WTC11 (cell line): ENCODE data around the gene PSMD4. TPM values are rescaled to one million over a fixed set of nuclear protein-coding genes. Genes with fewer than 3 reads are reported as not detected.

Experiments
- ATAC-seq: fragments of 200-7000 bp; cut with Tn5 transposase; 2 replicates; pipeline ENCODE4 v1.10.0; 2021; ENCODE audit warnings: mild to moderate bottlenecking, moderate library complexity
- CTCF ChIA-PET: fragments of 300-600 bp; sonication (Branson Sonifier 250); formaldehyde crosslinking; loops from one replicate; lab custom pipeline; 2021; ENCODE audit warnings: antibody characterized with exemption; lab: Charles Lee
- POLR2A ChIA-PET: fragments of 350-600 bp; sonication (Branson Sonifier 250); formaldehyde crosslinking; loops from one replicate; lab custom pipeline; 2021; ENCODE audit warnings: antibody characterized with exemption; lab: Charles Lee
- DNase-seq: peaks from one replicate; pipeline ENCODE4 v3.0.0; 2021; ENCODE audit warnings: low spot score
- H3K27ac Mint-ChIP-seq: 2 replicates; pipeline ENCODE4 v1.8.0; 2021; ENCODE audit warnings: mixed read lengths
- H3K27me3 Mint-ChIP-seq: 2 replicates; pipeline ENCODE4 v1.8.0; 2021; ENCODE audit warnings: low read depth, mild to moderate bottlenecking, moderate library complexity, mixed read lengths
- H3K36me3 Mint-ChIP-seq: 2 replicates; pipeline ENCODE4 v1.8.0; 2021; ENCODE audit warnings: mixed read lengths
- H3K4me1 Mint-ChIP-seq: 2 replicates; pipeline ENCODE4 v1.8.0; 2022; ENCODE audit warnings: mixed read lengths
- H3K4me3 Mint-ChIP-seq: 2 replicates; pipeline ENCODE4 v1.8.0; 2021; ENCODE audit warnings: mild to moderate bottlenecking, moderate library complexity, mixed read lengths
- H3K9me3 Mint-ChIP-seq: 2 replicates; pipeline ENCODE4 v1.8.0; 2021; ENCODE audit warnings: mixed read lengths
- ELF4 ChIP-seq: sonication (generic); formaldehyde crosslinking; IDR thresholded peaks from 2 replicates; pipeline ENCODE4 v1.8.1; 2022; ENCODE audit warnings: low read depth, mild to moderate bottlenecking, moderate library complexity, missing genetic modification reagents
- EMX1 ChIP-seq: fragments of 250-450 bp; sonication (Bioruptor Pico); IDR thresholded peaks from 2 replicates; pipeline ENCODE4 v1.8.0; 2021; ENCODE audit warnings: mild to moderate bottlenecking
- FOXP4 ChIP-seq: sonication (generic); formaldehyde crosslinking; IDR thresholded peaks from 2 replicates; pipeline ENCODE4 v1.8.0; 2022; ENCODE audit warnings: mild to moderate bottlenecking, missing genetic modification reagents
- GTF2I ChIP-seq: fragments of 250-450 bp; sonication (Bioruptor Pico); conservative IDR thresholded peaks from 2 replicates; pipeline ENCODE4 v1.4.0; 2021; ENCODE audit warnings: mild to moderate bottlenecking
- HMGA2 ChIP-seq: fragments of 250-450 bp; sonication (Bioruptor Pico); IDR thresholded peaks from 2 replicates; pipeline ENCODE4 v1.4.0; 2021; ENCODE audit warnings: mild to moderate bottlenecking, moderate library complexity
- NFATC4 ChIP-seq: fragments of 250-450 bp; sonication (Bioruptor Pico); IDR thresholded peaks from 2 replicates; pipeline ENCODE4 v1.9.0; 2021; ENCODE audit warnings: mild to moderate bottlenecking
- NR3C1 ChIP-seq: sonication (generic); formaldehyde crosslinking; conservative IDR thresholded peaks from 2 replicates; pipeline ENCODE4 v1.8.1; 2023; ENCODE audit warnings: low read depth, mild to moderate bottlenecking, missing genetic modification reagents
- SOX15 ChIP-seq: fragments of 250-450 bp; sonication (Bioruptor Pico); IDR thresholded peaks from 2 replicates; pipeline ENCODE4 v1.9.0; 2021; ENCODE audit warnings: mild to moderate bottlenecking
- SP1 ChIP-seq: sonication (generic); formaldehyde crosslinking; conservative IDR thresholded peaks from 2 replicates; pipeline ENCODE4 v1.8.1; 2022; ENCODE audit warnings: missing genetic modification reagents
- TEAD4 ChIP-seq: sonication (generic); formaldehyde crosslinking; IDR thresholded peaks from 2 replicates; pipeline ENCODE4 v1.8.0; 2022; ENCODE audit warnings: mild to moderate bottlenecking, missing genetic modification reagents
- ZBTB43 ChIP-seq: sonication (generic); formaldehyde crosslinking; IDR thresholded peaks from 2 replicates; pipeline ENCODE4 v1.8.1; 2023; ENCODE audit warnings: mild to moderate bottlenecking, missing genetic modification reagents
- ZNF138 ChIP-seq: sonication (generic); formaldehyde crosslinking; conservative IDR thresholded peaks from 2 replicates; pipeline ENCODE4 v1.8.1; 2022; ENCODE audit warnings: mild to moderate bottlenecking, moderate library complexity, missing genetic modification reagents
- ZNF317 ChIP-seq: sonication (generic); formaldehyde crosslinking; IDR thresholded peaks from 2 replicates; pipeline ENCODE4 v1.8.1; 2023; ENCODE audit warnings: low read depth, mild to moderate bottlenecking, moderate library complexity, missing genetic modification reagents, borderline replicate concordance
- ZNF671 ChIP-seq: fragments of 250-450 bp; sonication (Bioruptor Pico); IDR thresholded peaks from 2 replicates; pipeline ENCODE4 v1.8.0; 2021; ENCODE audit warnings: mild to moderate bottlenecking
- total RNA-seq: library from RNA; stranded (reverse); gene quantifications from 3 replicates; pipeline ENCODE4 v1.2.3, GENCODE V29; 2021
- TF ChIP-seq, protein P1 (sequence below): sonication (generic); formaldehyde crosslinking; IDR thresholded peaks from 2 replicates; pipeline ENCODE4 v1.8.1; 2022; ENCODE audit warnings: low read depth, missing genetic modification reagents, borderline replicate concordance
- TF ChIP-seq, protein P2 (sequence below): fragments of 250-450 bp; sonication (Bioruptor Pico); IDR thresholded peaks from 2 replicates; pipeline ENCODE4 v1.9.0; 2021; ENCODE audit warnings: mild to moderate bottlenecking
- TF ChIP-seq, protein P3 (sequence below): sonication (generic); formaldehyde crosslinking; IDR thresholded peaks from 2 replicates; pipeline ENCODE4 v1.8.1; 2023; ENCODE audit warnings: mild to moderate bottlenecking, missing genetic modification reagents, borderline replicate concordance

Gene PSMD4
- total RNA-seq, 1 experiment from 2014 or later: 202 TPM

DNA sequence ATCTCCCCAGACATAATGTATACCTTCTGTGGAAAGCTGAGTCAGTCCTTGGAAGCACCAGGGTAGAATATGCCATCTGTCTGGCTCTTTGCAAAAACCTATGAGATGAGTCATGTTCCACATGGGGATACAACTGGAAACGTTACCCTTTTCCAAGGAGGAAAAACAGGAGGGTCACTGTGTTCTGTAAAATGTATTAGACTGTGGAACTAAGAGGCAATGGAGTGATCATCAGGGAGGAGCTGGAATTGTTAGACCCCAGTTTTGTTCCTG, 16.1 kb upstream of the PSMD4 start (continued):
- TF ChIP-seq NR3C1 (CRISPR knock-in tag): no peak

GRCh38 chr1:151242442-151242841, 12.1 kb upstream of the PSMD4 start:
- ATAC-seq (no peak), DNase-seq (no peak)
- no peak for TF ChIP-seq FOXP4
- ChIA-PET CTCF (interaction anchor here (1.2 kb wide), 1 partner anchor 10 kb away, joined by 8 read pairs; no protein-coding TSS in a partner anchor), POLR2A (no interaction called here)
- H3K4me1 Mint-ChIP-seq: no peaks in the 10 kb centered on the region
- H3K4me3 Mint-ChIP-seq: no peak overlapping the region
- no peaks in the 10 kb centered on the region for H3K27me3 Mint-ChIP-seq
- H3K27ac Mint-ChIP-seq: no peak overlapping the region
- H3K9me3 Mint-ChIP-seq: no peaks in the 10 kb centered on the region
- H3K36me3 Mint-ChIP-seq: peaks cover 89% of the 10 kb centered on the region

GRCh38 chr1:151243683-151244216, 10.8 kb upstream of the PSMD4 start:
- no peaks in the 10 kb centered on the region for H3K9me3 Mint-ChIP-seq
- no peak overlapping the region for H3K4me3 Mint-ChIP-seq
- no peak overlapping the region for H3K27ac Mint-ChIP-seq
- no peaks in the 10 kb centered on the region for H3K27me3 Mint-ChIP-seq
- POLR2A ChIA-PET: interaction anchor here (0.5 kb wide), 1 partner anchor 20 kb away, joined by 3 read pairs; no protein-coding TSS in a partner anchor
- peaks cover 89% of the 10 kb centered on the region for H3K36me3 Mint-ChIP-seq
- TF ChIP-seq ZNF317 (no peak), ZNF138 (CRISPR knock-in tag) (no peak), NFATC4 (no peak), ZNF671 (CRISPR knock-in tag) (no peak), GTF2I (CRISPR knock-in tag) (no peak), ZBTB43 (no peak), ELF4 (CRISPR knock-in tag) (no peak)
- TF ChIP-seq, protein P1, sequence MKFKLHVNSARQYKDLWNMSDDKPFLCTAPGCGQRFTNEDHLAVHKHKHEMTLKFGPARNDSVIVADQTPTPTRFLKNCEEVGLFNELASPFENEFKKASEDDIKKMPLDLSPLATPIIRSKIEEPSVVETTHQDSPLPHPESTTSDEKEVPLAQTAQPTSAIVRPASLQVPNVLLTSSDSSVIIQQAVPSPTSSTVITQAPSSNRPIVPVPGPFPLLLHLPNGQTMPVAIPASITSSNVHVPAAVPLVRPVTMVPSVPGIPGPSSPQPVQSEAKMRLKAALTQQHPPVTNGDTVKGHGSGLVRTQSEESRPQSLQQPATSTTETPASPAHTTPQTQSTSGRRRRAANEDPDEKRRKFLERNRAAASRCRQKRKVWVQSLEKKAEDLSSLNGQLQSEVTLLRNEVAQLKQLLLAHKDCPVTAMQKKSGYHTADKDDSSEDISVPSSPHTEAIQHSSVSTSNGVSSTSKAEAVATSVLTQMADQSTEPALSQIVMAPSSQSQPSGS (CRISPR knock-in tag): no peak
- TF ChIP-seq, protein P2, sequence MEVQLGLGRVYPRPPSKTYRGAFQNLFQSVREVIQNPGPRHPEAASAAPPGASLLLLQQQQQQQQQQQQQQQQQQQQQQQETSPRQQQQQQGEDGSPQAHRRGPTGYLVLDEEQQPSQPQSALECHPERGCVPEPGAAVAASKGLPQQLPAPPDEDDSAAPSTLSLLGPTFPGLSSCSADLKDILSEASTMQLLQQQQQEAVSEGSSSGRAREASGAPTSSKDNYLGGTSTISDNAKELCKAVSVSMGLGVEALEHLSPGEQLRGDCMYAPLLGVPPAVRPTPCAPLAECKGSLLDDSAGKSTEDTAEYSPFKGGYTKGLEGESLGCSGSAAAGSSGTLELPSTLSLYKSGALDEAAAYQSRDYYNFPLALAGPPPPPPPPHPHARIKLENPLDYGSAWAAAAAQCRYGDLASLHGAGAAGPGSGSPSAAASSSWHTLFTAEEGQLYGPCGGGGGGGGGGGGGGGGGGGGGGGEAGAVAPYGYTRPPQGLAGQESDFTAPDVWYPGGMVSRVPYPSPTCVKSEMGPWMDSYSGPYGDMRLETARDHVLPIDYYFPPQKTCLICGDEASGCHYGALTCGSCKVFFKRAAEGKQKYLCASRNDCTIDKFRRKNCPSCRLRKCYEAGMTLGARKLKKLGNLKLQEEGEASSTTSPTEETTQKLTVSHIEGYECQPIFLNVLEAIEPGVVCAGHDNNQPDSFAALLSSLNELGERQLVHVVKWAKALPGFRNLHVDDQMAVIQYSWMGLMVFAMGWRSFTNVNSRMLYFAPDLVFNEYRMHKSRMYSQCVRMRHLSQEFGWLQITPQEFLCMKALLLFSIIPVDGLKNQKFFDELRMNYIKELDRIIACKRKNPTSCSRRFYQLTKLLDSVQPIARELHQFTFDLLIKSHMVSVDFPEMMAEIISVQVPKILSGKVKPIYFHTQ: no peak
- TF ChIP-seq, all 79 proteins: peak for 0
- no peaks in the 10 kb centered on the region for H3K4me1 Mint-ChIP-seq
- ATAC-seq (no peak), DNase-seq (no peak)
- CTCF ChIA-PET: no interaction called here

DNA sequence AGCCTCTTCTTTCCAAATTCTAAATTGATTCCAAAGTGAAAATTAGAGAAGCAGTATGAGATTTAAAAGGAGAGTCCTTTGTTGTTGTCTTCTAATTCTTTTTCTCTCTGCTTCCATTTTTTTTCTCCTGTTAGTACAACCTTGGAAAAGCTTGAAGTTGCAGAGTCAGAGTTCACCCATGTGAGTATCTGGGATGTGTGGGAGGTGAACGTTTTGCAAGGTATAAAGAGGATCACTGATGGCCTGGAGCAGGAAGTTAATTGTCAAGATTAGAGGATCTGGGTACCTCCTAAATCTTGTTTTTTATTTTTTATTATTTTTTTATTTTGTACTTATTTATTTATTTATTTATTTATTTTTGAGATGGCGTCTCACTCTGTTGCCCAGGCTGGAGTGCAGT, 7.7 kb upstream of the PSMD4 start:
- no peak for ATAC-seq
- H3K36me3 Mint-ChIP-seq: peaks cover 73% of the 10 kb centered on the region
- no peak overlapping the region for H3K27ac Mint-ChIP-seq
- CTCF ChIA-PET: no interaction called here
- no peaks in the 10 kb centered on the region for H3K9me3 Mint-ChIP-seq
- H3K27me3 Mint-ChIP-seq: no peaks in the 10 kb centered on the region
- POLR2A ChIA-PET: no interaction called here
- H3K4me3 Mint-ChIP-seq: no peak overlapping the region
- H3K4me1 Mint-ChIP-seq: no peaks in the 10 kb centered on the region
- no peak for DNase-seq
- no peak for TF ChIP-seq EMX1 (CRISPR knock-in tag)
- no peak for TF ChIP-seq SOX15 (CRISPR knock-in tag)
- TF ChIP-seq HMGA2: no peak
- TF ChIP-seq SP1 (CRISPR knock-in tag): no peak
- no peak for TF ChIP-seq TEAD4
- TF ChIP-seq, protein P3, sequence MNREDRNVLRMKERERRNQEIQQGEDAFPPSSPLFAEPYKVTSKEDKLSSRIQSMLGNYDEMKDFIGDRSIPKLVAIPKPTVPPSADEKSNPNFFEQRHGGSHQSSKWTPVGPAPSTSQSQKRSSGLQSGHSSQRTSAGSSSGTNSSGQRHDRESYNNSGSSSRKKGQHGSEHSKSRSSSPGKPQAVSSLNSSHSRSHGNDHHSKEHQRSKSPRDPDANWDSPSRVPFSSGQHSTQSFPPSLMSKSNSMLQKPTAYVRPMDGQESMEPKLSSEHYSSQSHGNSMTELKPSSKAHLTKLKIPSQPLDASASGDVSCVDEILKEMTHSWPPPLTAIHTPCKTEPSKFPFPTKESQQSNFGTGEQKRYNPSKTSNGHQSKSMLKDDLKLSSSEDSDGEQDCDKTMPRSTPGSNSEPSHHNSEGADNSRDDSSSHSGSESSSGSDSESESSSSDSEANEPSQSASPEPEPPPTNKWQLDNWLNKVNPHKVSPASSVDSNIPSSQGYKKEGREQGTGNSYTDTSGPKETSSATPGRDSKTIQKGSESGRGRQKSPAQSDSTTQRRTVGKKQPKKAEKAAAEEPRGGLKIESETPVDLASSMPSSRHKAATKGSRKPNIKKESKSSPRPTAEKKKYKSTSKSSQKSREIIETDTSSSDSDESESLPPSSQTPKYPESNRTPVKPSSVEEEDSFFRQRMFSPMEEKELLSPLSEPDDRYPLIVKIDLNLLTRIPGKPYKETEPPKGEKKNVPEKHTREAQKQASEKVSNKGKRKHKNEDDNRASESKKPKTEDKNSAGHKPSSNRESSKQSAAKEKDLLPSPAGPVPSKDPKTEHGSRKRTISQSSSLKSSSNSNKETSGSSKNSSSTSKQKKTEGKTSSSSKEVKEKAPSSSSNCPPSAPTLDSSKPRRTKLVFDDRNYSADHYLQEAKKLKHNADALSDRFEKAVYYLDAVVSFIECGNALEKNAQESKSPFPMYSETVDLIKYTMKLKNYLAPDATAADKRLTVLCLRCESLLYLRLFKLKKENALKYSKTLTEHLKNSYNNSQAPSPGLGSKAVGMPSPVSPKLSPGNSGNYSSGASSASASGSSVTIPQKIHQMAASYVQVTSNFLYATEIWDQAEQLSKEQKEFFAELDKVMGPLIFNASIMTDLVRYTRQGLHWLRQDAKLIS (CRISPR knock-in tag): no peak
- no peak for TF ChIP-seq ZBTB43
